GM12872 (cell line): ENCODE results near the gene VSIG10.

Experiments used
- TF ChIP-seq, protein P1 (sequence below): IDR thresholded peaks from 3 replicates; pipeline ENCODE4 v1.5.1; 2011; ENCODE audit warnings: low read depth, mild to moderate bottlenecking, low read length, moderate library complexity; ENCODE audit not compliant: insufficient read depth

Gene VSIG10

GRCh38 chr12:118103201-118103600 lies 610 bp downstream of the VSIG10 start:
- TF ChIP-seq, protein P1, sequence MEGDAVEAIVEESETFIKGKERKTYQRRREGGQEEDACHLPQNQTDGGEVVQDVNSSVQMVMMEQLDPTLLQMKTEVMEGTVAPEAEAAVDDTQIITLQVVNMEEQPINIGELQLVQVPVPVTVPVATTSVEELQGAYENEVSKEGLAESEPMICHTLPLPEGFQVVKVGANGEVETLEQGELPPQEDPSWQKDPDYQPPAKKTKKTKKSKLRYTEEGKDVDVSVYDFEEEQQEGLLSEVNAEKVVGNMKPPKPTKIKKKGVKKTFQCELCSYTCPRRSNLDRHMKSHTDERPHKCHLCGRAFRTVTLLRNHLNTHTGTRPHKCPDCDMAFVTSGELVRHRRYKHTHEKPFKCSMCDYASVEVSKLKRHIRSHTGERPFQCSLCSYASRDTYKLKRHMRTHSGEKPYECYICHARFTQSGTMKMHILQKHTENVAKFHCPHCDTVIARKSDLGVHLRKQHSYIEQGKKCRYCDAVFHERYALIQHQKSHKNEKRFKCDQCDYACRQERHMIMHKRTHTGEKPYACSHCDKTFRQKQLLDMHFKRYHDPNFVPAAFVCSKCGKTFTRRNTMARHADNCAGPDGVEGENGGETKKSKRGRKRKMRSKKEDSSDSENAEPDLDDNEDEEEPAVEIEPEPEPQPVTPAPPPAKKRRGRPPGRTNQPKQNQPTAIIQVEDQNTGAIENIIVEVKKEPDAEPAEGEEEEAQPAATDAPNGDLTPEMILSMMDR: no peak

DNA sequence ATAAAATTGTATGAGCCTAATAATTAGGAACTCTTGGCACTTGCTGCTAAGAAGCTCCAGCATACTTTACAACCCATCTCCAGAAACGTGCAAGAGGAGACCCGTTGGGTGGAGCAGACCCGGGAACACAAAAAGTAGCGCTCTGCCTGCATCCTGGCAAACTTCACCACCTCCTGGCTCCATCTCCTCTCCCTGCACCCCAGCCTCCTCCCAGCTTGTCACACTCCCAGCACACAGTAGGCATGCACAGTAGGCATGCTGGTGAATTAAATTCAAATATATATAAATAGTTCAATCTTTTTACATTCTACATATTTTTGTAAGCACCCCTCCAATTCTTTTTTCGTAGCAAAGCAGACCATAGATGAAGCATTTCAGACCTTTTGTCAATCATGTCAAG lies 1.2 kb downstream of the VSIG10 start:
- TF ChIP-seq, protein P1: no peak

GRCh38 chr12:118102070-118102469 lies 1.7 kb downstream of the VSIG10 start:
- TF ChIP-seq, protein P1: no peak

DNA sequence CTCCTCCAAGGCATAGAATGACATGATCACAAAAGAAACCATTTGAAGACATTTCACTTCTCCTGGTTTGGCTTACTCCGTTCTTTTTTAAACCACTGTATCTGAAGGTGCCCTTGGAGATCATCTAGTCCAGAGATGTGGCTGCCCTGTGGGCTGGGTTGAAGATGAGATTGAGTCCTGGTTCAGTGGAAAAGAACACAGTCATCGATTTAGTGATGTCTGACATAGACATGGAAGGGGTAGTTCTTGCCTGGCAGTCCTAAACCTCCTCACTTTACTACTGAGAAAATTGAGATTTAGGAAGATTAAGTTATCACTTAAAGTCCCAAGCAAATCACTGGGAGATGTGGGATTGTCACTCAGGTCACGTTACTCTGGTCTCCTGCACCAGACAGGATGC lies 2.8 kb downstream of the VSIG10 start:
- TF ChIP-seq, protein P1: no peak

DNA sequence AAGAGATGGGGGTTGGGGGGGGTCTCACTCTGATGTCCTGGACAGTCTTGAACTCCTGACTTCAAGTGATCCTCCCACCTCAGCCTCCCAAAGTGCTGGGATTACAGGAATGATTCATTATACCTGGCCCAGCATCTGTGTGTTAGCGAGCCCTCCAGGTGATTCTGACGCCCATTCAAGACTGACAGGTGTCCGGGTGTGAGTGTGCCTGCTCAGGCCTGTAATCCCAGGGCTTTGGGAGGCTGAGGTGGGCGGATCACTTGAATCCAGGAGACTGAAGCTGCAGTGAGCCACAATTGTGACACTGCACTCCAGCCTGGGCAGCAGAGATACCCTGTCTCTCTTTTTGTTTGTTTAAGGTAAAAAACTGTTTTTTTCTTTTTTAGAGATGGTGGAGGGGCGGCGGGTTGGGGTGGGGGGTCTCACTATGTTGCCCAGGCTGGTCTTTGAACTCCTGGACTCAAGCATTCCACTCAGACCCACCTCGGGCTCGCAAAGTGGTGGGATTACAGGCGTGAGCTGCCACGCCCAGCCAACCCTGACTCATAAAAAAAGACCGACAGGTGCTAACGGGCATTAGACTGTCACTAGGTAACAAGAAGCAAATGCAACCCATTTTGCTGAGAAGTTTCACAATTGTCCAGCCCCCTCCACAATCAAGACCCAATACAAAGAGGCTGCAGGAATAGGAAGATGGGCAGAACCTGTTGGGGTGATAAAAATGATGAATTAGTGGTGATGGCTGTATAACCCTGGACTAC lies 4.7 kb downstream of the VSIG10 start:
- TF ChIP-seq, protein P1: no peak

DNA sequence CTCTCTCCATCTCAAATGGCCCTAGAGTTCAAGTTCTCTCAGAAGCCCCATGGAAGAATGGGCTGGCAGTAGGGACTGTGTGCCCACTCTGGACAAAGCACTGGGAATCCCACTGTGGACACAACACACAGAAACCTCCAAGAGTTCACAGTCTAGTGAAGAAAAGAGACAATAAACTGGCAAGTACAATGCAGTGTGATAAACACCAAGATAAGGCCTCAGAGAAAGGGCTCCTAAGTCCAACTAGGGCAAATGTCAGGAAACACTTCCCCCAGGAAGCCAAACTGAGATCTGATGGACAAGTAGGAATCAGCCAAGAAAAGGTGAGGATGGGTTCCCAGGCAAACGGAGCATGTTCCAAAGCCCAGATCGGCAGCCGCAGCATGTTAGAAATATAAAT lies 5.4 kb downstream of the VSIG10 start:
- TF ChIP-seq, protein P1: no peak

DNA sequence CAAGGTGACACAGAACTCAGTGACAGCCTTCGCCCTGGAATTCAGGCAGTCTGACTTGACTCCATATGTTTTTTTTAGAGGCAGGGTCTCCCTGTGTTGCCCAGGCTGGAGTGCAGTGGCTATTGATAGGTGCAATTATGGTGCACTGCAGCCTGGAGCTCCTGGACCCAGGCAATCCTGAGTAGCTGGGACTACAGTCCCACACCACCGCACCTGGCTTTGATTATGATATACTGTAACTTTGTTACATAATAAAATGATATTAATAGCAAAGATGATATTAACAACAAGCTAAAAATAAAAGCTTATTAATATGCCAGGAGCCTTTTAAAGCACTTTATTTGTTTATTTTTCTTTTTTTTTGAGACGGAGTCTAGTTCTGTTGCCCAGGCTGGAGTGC lies 9.8 kb downstream of the VSIG10 start:
- TF ChIP-seq, protein P1: no peak
